Measurements from ENCODE around the gene DPH2. TPM values are rescaled to one million over a fixed set of nuclear protein-coding genes. Genes with fewer than 3 reads are reported as not detected.

Gene DPH2
- total RNA-seq, 3 donors from 2014 or later, result 16.2 to 22.0 (median 18.3) TPM

DNA sequence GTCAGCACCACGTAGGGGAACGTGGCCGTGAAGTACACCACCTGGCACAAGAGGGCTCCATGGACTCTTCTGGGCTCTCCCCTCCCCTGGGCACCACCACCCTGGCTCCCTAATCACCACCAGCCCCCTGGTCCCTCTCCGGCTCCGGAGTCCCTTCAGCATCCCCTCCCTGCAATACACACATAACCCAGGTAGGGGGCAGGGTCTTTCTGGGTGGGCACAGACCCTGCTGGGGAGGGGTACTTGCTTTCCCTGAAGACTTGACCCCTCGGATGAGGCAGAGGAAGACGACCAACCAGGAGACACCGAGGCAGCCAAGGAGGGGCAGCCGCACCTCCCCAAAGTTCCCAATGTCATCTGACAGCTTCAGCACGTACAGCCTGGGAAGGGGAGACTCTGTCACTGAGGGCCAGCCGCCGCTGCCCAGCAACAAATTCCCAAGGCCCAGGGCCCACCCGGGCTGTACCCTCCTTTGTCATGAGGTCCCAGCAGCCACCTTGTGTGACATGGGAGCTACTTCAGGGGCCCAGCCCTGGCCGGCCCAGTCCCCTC, 32.9 kb downstream of the DPH2 start:
- Histone ChIP-seq H3K27me3 (no peaks in the 10 kb centered on the region), H3K4me1 (no peaks in the 10 kb centered on the region), H3K36me3 (no peaks in the 10 kb centered on the region), H3K27ac (no peak overlapping the region), H3K4me3 (no peak overlapping the region), H3K9me3 (no peaks in the 10 kb centered on the region)
- DNase-seq (ENCODE audit: low spot score in 2 of 2), result no peak
- TF ChIP-seq POLR2A (IDR thresholded peaks at IDR 0.05) (no peak), POLR2AphosphoS5 (IDR thresholded peaks at IDR 0.05) (no peak)
- TF ChIP-seq, protein P1, sequence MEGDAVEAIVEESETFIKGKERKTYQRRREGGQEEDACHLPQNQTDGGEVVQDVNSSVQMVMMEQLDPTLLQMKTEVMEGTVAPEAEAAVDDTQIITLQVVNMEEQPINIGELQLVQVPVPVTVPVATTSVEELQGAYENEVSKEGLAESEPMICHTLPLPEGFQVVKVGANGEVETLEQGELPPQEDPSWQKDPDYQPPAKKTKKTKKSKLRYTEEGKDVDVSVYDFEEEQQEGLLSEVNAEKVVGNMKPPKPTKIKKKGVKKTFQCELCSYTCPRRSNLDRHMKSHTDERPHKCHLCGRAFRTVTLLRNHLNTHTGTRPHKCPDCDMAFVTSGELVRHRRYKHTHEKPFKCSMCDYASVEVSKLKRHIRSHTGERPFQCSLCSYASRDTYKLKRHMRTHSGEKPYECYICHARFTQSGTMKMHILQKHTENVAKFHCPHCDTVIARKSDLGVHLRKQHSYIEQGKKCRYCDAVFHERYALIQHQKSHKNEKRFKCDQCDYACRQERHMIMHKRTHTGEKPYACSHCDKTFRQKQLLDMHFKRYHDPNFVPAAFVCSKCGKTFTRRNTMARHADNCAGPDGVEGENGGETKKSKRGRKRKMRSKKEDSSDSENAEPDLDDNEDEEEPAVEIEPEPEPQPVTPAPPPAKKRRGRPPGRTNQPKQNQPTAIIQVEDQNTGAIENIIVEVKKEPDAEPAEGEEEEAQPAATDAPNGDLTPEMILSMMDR (IDR thresholded peaks at IDR 0.05), result no peak
- intact Hi-C loops (cut with DNase I; ENCODE audit: low total_unique reads), result no loop called here

DNA sequence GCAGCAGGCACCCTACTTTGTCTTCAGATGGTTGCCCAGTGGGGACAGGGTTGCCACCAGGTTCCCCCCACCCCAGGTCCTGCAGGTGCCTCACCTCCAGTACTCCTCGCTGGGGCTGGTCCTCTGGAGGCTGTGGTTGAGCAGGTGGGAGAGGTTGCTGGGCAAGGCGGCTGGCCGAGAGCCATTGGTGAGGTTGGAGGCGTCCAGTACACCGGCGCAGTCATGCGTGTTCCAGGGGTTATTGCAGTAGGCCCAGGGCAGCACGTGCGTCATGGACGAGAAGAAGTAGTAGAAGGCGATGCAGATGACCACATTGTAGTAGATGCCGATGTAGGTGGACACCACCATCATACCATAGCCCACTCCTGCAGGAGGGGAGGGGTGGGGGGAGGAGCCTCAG, 38.4 kb downstream of the DPH2 start:
- no peaks in the 10 kb centered on the region for H3K36me3 ChIP-seq
- no peaks in the 10 kb centered on the region for H3K27me3 ChIP-seq
- DNase-seq (ENCODE audit: low spot score in 2 of 2), result no peak
- no peak overlapping the region for H3K27ac ChIP-seq
- intact Hi-C loops (cut with DNase I; ENCODE audit: low total_unique reads), result no loop called here
- H3K4me1 ChIP-seq, result no peaks in the 10 kb centered on the region
- no peak overlapping the region for H3K4me3 ChIP-seq
- H3K9me3 ChIP-seq, result no peaks in the 10 kb centered on the region
- TF ChIP-seq POLR2AphosphoS5 (IDR thresholded peaks at IDR 0.05), result no peak
- no peak for TF ChIP-seq POLR2A (IDR thresholded peaks at IDR 0.05)
- TF ChIP-seq, protein P1 (IDR thresholded peaks at IDR 0.05), result no peak

DNA sequence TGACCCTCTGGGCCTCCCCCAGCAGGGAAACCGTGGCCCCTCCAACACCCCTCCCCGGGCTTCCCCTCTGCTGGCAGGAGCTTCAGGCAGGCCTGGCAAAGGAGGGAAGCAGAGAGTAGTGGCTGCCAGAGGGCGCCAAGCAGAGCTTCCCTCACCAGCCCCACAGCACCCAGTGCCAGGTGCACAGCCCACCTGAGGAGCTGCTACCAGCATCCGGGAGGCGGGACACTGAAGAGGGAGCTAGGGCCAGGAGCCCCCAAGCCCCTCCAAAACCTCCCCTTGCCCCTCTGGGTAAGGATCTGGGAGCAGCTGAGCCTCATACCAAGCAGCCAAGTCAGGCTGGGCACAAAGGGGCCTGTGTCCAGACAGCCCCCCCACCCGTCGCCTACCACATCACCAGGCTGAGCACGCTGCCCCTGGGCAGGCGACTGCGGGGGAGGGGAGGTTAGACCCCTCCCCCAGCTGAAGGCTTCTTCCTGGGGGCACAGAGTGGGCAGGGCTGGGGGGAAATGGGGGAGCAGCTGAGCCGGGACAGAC, 41.2 kb downstream of the DPH2 start:
- no peaks in the 10 kb centered on the region for H3K36me3 ChIP-seq
- H3K27ac ChIP-seq, result no peak overlapping the region
- intact Hi-C loops (cut with DNase I; ENCODE audit: low total_unique reads), result loop anchor here (2.0 kb wide), 1 partner anchor 28 kb away; no protein-coding TSS in a partner anchor
- H3K4me3 ChIP-seq, result no peak overlapping the region
- TF ChIP-seq, protein P1 (IDR thresholded peaks at IDR 0.05), result no peak
- TF ChIP-seq POLR2A (IDR thresholded peaks at IDR 0.05) (no peak), POLR2AphosphoS5 (IDR thresholded peaks at IDR 0.05) (no peak)
- DNase-seq (ENCODE audit: low spot score in 2 of 2), result no peak
- no peaks in the 10 kb centered on the region for H3K4me1 ChIP-seq
- no peaks in the 10 kb centered on the region for H3K27me3 ChIP-seq
- H3K9me3 ChIP-seq, result no peaks in the 10 kb centered on the region

DNA sequence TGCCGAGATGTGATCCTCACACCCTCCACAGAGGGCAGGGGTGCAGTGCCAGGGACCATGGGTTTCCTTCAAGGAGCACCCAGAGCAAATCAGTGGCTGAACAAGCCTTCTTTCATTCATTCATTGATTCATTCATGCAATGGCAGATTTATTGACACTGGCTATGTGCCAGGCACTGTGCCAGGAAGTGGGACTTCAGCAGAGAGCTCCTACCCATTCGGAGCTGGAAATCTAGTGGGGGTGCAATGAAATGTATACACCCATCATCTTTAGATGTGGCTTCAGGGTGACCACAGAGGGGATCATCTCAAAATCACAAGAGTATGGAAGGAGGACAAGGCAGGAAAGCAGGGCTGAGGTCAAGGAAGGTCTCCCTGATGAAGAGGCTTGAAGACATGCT, 42.6 kb downstream of the DPH2 start:
- no peak for TF ChIP-seq POLR2AphosphoS5 (IDR thresholded peaks at IDR 0.05)
- no peak for TF ChIP-seq POLR2A (IDR thresholded peaks at IDR 0.05)
- TF ChIP-seq, protein P1 (IDR thresholded peaks at IDR 0.05), result no peak
- Histone ChIP-seq H3K36me3 (no peaks in the 10 kb centered on the region), H3K9me3 (no peaks in the 10 kb centered on the region), H3K4me3 (no peak overlapping the region), H3K4me1 (no peaks in the 10 kb centered on the region), H3K27me3 (no peaks in the 10 kb centered on the region), H3K27ac (no peak overlapping the region)
- intact Hi-C loops (cut with DNase I; ENCODE audit: low total_unique reads), result no loop called here
- no peak for DNase-seq (ENCODE audit: low spot score in 2 of 2)

DNA sequence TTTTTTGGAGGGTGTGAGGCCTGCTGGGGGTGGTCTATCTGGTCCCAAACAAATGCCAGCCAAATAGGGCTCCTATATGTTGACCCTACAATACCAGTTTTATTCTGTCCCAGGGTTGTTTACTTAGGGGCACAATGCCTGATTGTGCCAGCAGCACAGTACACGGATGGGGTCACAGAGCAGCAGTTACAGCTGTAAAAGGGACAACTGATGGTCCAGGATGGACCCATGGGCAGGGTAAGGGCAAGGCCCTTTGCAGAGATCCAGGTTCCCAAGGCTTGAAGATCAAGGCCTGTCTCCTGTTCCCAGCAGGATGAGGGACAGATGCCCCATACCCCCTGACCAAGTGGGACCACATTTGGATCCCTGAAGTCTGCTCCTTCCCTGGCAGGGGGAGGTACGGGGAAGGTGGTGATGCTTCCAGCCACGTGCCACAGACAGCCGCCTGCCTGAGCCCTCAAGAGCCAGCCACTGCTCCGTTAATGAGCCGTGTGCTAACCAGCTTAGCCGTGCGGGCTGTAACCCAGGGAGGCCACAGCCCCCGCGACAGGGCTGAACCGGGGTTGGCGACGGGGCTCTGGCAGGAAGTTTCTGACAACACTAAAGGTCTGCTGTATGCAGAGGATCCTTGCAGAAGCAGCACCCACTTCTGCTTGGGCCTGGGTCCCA, 43.3 kb downstream of the DPH2 start:
- Histone ChIP-seq H3K36me3 (no peaks in the 10 kb centered on the region), H3K27me3 (no peaks in the 10 kb centered on the region), H3K4me3 (no peak overlapping the region), H3K4me1 (no peaks in the 10 kb centered on the region), H3K9me3 (no peaks in the 10 kb centered on the region), H3K27ac (no peak overlapping the region)
- intact Hi-C loops (cut with DNase I; ENCODE audit: low total_unique reads), result no loop called here
- TF ChIP-seq POLR2AphosphoS5 (IDR thresholded peaks at IDR 0.05), result no peak
- TF ChIP-seq, protein P1 (IDR thresholded peaks at IDR 0.05), result no peak
- no peak for TF ChIP-seq POLR2A (IDR thresholded peaks at IDR 0.05)
- DNase-seq (ENCODE audit: low spot score in 2 of 2), result no peak

Measured in breast epithelium (tissue), 4 donors.